Epithelial cell of prostate (primary cell): ENCODE data around the gene TIGD7.

Experiments
- DNase-seq: peaks from one replicate; pipeline ENCODE4 v3.0.0-alpha.2; 2011; ENCODE audit warnings: low read depth, low spot score
- H3K27ac ChIP-seq: fragments of 450-650 bp; 2 replicates; pipeline ENCODE4 v1.5.1; 2017; ENCODE audit warnings: mild to moderate bottlenecking

Gene TIGD7

DNA sequence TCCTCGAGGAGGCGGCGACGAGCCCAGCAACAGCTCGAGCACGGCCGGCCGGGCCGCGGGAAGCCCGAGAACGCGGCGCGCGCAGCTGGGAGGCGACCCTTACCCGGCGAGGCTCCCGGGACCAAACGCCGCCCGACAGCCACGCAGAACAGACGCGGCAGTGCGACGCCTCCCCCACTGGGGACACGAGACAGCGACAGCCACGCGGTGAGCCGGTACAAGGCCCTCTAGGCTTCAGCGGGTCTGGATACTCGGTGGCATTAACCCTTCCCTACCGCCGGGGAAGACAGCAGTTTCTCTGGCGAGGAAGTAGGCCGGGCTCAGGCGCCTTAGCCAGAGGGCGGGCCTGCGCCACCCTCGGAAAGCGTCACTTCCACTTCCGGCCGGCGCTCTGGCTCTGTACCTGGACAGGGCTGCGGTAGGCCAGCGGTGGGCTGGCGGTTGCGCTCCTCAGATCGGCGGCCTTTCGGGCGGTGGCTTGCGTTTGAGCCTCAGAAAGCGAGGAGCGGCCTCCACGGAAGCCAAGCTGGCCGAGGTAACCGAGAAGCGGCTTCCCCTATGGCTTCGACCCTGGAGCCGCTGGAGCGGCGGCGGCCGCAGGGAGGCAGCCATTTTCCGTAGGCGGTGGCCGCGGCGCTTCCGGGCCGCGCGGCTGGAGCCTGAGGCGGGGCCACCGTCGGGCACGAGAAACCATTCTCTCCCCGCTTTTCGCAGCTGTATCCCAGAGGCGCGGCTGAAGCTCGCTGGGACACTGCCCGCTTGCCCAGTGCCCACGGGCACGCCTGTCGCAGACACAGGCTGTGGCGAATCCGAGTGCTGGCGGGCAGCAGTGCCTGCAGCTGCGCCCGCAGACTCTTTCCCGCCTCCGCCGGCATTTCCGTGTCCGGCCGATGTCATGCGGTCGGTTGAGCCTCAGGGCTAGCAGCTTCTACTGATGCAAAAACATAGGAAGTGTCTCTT, at the start of gene TIGD7, which contains the start of gene ZNF75A:
TSS of gene TIGD7 (minus strand) at position 322 of the 960 bp plus-strand sequence. CDS start 4,816 bp downstream, outside the sequence.
TSS of gene ZNF75A (plus strand) at position 389 of the 960 bp plus-strand sequence. CDS start 2,932 bp downstream, outside the sequence.
- peak; percentile 51 for DNase-seq
- peak within 1 kb of the TSS; percentile 92 for H3K27ac ChIP-seq

DNA sequence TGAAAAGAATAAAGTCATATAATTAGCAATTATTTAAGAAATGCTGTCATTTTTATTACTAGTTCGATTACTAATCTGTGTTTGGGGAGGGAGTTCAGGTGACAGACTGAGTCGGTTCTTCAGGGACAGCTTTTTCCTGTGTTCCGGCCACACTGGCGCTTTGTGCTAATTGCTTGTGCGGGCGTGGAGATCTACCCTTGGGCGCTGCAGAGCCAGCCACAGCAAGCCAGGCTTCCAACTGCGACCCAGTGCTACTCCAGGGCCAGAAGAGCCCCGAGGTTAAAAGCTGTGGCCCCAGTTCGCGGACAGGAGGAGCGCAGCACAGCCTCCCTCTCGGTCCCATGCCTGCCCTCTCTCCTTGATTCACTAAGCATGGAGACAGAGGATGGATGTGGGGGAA, 43.9 kb upstream of the TIGD7 start:
- no peak for DNase-seq
- no peak overlapping the region for H3K27ac ChIP-seq

DNA sequence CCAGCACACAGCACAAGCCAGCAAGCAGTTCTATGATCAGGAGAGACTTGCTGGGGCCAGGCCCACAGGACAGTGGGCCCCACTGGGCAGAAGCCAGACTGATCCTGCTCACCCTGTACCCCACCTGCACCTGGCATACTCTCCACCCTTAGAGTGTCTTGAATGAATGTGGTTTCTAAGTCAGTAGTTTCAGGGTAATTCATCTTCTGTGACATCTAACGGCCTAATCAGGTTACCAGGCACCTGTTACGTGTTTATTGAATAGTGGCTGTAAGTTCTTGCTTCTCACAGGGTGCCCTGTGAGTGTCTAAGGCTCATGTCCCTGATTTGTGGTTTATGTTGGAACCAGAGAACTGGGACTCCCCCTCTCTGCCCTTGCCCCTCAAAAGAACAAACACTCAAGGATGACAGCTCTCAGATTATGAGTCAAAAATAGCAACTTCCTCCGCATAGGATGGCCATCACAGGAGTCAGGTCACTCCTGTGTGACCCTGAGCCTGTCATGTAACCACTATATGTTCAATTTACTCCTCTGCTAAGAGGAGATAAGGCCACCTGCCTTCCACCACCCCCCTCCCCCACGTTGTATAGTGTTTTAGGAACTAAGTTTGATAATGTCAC, 43.4 kb upstream of the TIGD7 start:
- no peak overlapping the region for H3K27ac ChIP-seq
- no peak for DNase-seq

GRCh38 chr16:3347586-3347985, 42.4 kb upstream of the TIGD7 start:
- H3K27ac ChIP-seq = no peak overlapping the region
- DNase-seq = no peak

DNA sequence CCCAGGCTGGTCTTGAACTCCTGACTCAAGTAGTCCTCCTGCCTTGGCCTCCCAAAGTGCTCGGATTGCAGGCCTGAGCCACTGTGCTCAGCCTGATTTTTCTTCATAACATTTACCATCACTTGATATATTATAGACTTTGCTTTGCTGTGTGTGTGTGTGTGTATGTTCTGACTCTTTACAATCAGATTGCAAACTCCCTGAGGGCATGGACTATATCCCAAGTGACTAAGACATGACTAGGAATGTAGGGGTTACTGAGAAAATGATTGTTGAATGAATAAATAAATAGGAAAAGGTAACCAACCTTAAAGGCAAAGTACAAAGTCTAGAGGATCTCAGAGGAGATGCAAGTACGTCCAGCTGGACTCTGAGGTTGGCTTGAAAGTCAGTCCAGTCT, 40.8 kb upstream of the TIGD7 start:
- DNase-seq = no peak
- no peak overlapping the region for H3K27ac ChIP-seq

GRCh38 chr16:3328643-3329042, 23.4 kb upstream of the TIGD7 start:
- no peak overlapping the region for H3K27ac ChIP-seq
- DNase-seq = no peak

- H3K27ac ChIP-seq = no peak overlapping the region
- DNase-seq = no peak
Observed at GRCh38 chr16:3328104-3328503, 22.9 kb upstream of the TIGD7 start.

GRCh38 chr16:3327514-3327913, 22.3 kb upstream of the TIGD7 start:
- no peak for DNase-seq
- no peak overlapping the region for H3K27ac ChIP-seq

- DNase-seq = no peak
- no peak overlapping the region for H3K27ac ChIP-seq
Observed at GRCh38 chr16:3321816-3322215, 16.6 kb upstream of the TIGD7 start.

- no peak overlapping the region for H3K27ac ChIP-seq
- no peak for DNase-seq
Observed at GRCh38 chr16:3317315-3317999, 12.2 kb upstream of the TIGD7 start.

- no peak overlapping the region for H3K27ac ChIP-seq
Observed at GRCh38 chr16:3311496-3311895, 6.3 kb upstream of the TIGD7 start.

GRCh38 chr16:3306078-3306477, 848 bp upstream of the TIGD7 start:
- H3K27ac ChIP-seq = peak overlapping the region; percentile 92
- DNase-seq = no peak

More at GRCh38 chr16:3311496-3311895, 6.3 kb upstream of the TIGD7 start:
- no peak for DNase-seq

DNA sequence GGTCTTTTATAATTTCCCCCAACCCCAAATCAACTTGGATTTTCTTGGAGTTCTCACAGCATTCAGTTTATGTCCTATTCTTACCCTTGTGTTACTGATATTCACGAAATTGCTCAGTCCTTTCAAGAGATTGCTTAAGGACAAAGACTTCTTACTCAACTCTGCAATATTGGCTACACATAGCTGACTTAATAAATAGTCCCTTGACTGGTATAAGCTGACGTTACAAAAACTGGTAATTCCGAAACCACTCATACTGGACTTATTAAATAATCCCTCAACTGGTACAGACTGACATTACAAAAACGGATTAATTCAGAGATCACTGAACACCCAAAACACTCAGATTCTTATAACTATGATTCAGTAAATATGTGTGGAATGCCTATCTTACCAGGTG, 860 bp downstream of the TIGD7 start:
- no peak for DNase-seq
- peak overlapping the region; percentile 92 for H3K27ac ChIP-seq

GRCh38 chr16:3295783-3296182, 9.4 kb downstream of the TIGD7 start:
- DNase-seq = no peak
- no peak overlapping the region for H3K27ac ChIP-seq

DNA sequence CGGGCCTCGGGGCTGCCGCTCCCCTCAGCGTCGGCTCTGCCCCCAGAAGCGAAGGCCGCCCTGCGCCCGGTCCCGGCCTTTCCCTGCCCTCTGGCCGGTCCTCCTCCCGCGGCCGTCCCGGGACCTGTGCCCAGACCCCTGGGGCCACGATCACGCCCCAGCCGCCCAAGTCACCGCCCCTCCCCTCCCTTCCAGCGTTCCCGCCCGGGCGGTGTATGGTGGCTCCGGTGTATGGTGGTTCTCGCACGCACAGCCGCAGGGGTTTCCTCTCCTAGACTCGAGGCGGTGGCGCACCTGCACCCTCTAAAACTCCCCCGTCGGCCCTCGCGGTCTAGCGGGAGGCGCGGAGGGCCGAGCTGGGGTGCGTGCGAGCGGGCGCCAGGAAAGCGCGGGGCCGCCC, 10.0 kb downstream of the TIGD7 start:
- H3K27ac ChIP-seq = no peak overlapping the region
- DNase-seq = no peak

- H3K27ac ChIP-seq = no peak overlapping the region
- DNase-seq = no peak
Observed at GRCh38 chr16:3292604-3293003, 12.6 kb downstream of the TIGD7 start.

GRCh38 chr16:3289998-3290673, 15.1 kb downstream of the TIGD7 start:
- DNase-seq = no peak
- H3K27ac ChIP-seq = no peak overlapping the region

DNA sequence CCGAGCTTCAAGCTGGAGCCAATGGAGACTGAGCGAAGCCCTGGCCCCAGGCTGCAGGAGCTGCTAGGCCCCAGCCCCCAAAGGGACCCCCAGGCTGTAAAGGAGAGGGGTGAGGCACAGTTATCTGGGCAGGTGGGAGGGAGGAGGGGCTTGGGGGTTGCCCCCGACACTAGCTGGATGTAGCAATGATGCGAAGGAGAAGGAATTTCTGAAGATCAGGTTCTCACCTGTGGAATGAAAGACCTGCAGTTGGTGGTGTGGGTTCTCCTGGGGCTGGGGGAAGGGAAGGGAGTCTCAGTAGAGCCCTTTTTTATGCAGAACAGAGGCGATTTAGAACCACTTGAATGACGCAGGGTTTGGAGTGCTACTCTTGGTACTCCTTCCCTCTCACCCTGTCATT, 20.1 kb downstream of the TIGD7 start:
- H3K27ac ChIP-seq = no peak overlapping the region
- DNase-seq = no peak

GRCh38 chr16:3283543-3284447, 21.4 kb downstream of the TIGD7 start:
- H3K27ac ChIP-seq = peak overlapping the region; percentile 99
- DNase-seq = no peak
